ENCODE data around the gene SCARB2.

DNA sequence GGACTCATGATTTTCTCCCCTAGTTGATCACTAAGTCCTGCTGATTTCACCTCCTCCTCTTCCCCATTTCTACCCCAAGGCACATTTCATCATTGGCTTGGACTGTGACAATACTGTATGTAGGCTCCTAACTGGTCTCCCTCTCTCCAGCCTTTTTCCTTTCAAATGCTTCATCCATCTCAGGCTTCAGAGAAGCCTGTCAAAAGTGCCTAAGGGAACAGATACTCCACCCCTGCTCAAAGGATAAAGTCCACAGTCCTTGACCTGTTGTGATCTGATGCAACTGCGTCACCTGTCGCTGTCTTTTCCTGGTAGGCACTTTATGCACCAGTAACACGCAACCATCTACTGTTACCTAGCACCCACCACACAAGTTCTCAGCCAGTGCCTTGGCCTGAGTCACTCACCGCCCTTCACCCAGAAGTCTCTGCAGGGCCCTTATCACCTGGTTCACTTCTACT, 12.8 kb downstream of the SCARB2 start:
- TF ChIP-seq CTCF (IDR thresholded peaks at IDR 0.05), result no peak
- no peak for TF ChIP-seq POLR2A (IDR thresholded peaks at IDR 0.05)

Data from right lobe of liver (tissue), 4 donors.